Peyer's patch (tissue), 4 donors: ENCODE results near the gene TMEM92.

Experiments used
- POLR2A ChIP-seq, 2 donors: fragments of 450-650 bp; IDR thresholded peaks; one replicate each; pipeline ENCODE4 v1.5.1; 2017; ENCODE audit warnings: antibody characterized with exemption in 2 of 2, mild to moderate bottlenecking in 2 of 2, moderate library complexity in 2 of 2
- TF ChIP-seq, protein P1 (sequence below), 6 experiments: fragments of 450-650 bp in 4 of 6; fragments of 200-600 bp in 2 of 6; sonication (generic) in 1 of 6; IDR thresholded peaks; one replicate each; pipeline ENCODE4 v1.5.1; 2017 to 2019; ENCODE audit warnings: antibody characterized with exemption in 6 of 6, mild to moderate bottlenecking in 3 of 6, moderate library complexity in 1 of 6

DNA sequence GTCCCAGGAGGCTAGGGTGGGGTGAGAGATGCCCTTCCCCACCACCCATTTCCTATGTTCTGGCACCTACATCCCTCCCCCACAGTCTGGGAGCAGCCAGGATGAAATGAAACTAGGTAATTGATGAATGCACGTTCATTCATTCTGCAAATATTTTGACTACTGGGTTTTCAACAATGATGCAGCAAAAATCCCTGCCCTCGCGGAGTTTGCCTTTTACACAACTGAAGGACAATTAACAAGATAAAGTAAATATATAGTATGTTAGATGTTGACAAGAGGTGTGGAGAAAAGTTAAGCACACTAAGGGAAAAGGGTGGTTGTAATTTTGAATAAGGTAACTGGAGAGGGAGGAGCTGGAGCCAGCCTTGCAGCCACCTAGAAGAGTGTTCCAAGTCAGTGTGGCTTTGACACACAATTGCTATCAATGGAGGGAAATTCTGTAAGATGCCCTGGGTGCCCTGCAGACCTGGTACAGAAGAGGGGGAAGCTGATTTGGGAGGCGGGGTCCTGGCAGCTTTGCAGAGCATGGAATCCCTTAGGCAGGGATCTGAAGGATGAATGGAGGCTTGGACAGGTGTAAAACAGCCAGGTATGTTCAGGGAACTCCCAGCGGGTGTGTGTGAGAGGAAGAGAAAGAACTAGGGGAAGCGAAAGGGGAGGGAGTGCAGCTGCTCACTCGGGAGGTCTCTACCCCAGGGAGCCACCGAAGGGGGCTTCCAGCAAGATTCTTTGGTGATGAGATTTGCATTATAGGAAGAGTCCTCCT is 2.5 kb downstream of the TMEM92 start:
- TF ChIP-seq, protein P1, sequence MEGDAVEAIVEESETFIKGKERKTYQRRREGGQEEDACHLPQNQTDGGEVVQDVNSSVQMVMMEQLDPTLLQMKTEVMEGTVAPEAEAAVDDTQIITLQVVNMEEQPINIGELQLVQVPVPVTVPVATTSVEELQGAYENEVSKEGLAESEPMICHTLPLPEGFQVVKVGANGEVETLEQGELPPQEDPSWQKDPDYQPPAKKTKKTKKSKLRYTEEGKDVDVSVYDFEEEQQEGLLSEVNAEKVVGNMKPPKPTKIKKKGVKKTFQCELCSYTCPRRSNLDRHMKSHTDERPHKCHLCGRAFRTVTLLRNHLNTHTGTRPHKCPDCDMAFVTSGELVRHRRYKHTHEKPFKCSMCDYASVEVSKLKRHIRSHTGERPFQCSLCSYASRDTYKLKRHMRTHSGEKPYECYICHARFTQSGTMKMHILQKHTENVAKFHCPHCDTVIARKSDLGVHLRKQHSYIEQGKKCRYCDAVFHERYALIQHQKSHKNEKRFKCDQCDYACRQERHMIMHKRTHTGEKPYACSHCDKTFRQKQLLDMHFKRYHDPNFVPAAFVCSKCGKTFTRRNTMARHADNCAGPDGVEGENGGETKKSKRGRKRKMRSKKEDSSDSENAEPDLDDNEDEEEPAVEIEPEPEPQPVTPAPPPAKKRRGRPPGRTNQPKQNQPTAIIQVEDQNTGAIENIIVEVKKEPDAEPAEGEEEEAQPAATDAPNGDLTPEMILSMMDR (IDR thresholded peaks at IDR 0.05) = no peak
- TF ChIP-seq POLR2A (IDR thresholded peaks at IDR 0.05) = no peak
